ENCODE measurements around the gene FILIP1L.

- TF ChIP-seq CTCF (IDR thresholded peaks at IDR 0.05; ENCODE audit: borderline replicate concordance, extremely low read depth, low read length, poor library complexity, severe bottlenecking) = no peak
- no peak for TF ChIP-seq EZH2 (IDR thresholded peaks at IDR 0.05; ENCODE audit: borderline replicate concordance, low read depth, low read length, severe bottlenecking)
Observed at GRCh38 chr3:99817047-99817436, 297.3 kb downstream of the FILIP1L start.
